Gastroesophageal sphincter (tissue), 4 donors: ENCODE measurements around the gene AP1M2. TPM values are rescaled to one million over a fixed set of nuclear protein-coding genes. Genes with fewer than 3 reads are reported as not detected.

Experiments
- ATAC-seq: fragments of 150-250 bp; one replicate; pipeline ENCODE4 v1.9.1; 2016; ENCODE audit warnings: mild to moderate bottlenecking, moderate library complexity
- H3K27ac ChIP-seq, 4 donors: fragments of 200-600 bp; sonication (generic) in 3 of 4; 1 replicate in 3 of 4; 2 replicates in 1 of 4; pipeline ENCODE4 v1.5.1; 2016 to 2019
- H3K27me3 ChIP-seq: fragments of 200-600 bp; sonication (generic); one replicate; pipeline ENCODE4 v1.5.1; 2019
- H3K36me3 ChIP-seq, 2 donors: fragments of 200-600 bp; sonication (generic); one replicate each; pipeline ENCODE4 v1.5.1; 2019; ENCODE audit warnings: control low read depth in 1 of 2
- H3K4me1 ChIP-seq, 3 donors: fragments of 200-600 bp; sonication (generic); 1 replicate in 2 of 3; 2 replicates in 1 of 3; pipeline ENCODE4 v1.5.1; 2016 to 2019; ENCODE audit warnings: control low read depth in 2 of 3
- H3K4me3 ChIP-seq, 2 donors: fragments of 200-600 bp; sonication (generic); one replicate each; pipeline ENCODE4 v1.5.1; 2019; ENCODE audit warnings: mild to moderate bottlenecking in 1 of 2, moderate library complexity in 1 of 2
- H3K9me3 ChIP-seq, 3 donors: fragments of 200-600 bp; sonication (generic); one replicate each; pipeline ENCODE4 v1.5.1; 2017 to 2019; ENCODE audit warnings: control low read depth in 2 of 3
- EP300 ChIP-seq: sonication (generic); formaldehyde crosslinking; IDR thresholded peaks from one replicate; pipeline ENCODE4 v1.6.1; 2017; ENCODE audit warnings: antibody characterized with exemption, mild to moderate bottlenecking
- POLR2A ChIP-seq, 2 donors: fragments of 450-650 bp; IDR thresholded peaks; one replicate each; pipeline ENCODE4 v1.6.1; 2017; ENCODE audit warnings: antibody characterized with exemption in 2 of 2, mild to moderate bottlenecking in 2 of 2, moderate library complexity in 1 of 2
- POLR2AphosphoS5 ChIP-seq: sonication (generic); formaldehyde crosslinking; IDR thresholded peaks from one replicate; pipeline ENCODE4 v1.6.1; 2017; ENCODE audit warnings: antibody characterized with exemption
- WGBS, 2 donors: methylation state at CpG; one replicate each; pipeline ENCODE4 v1.1.5; 2018; ENCODE audit warnings: low coverage in 1 of 2; 5-methylcytosine and 5-hydroxymethylcytosine counted together
- total RNA-seq, 4 donors: library from RNA; depleted of rRNA; stranded (reverse); fragments of >200 nt; gene quantifications; one replicate each; pipeline ENCODE4 v1.1.0, GENCODE V29; 2016
- TF ChIP-seq, protein P1 (sequence below), 4 experiments: fragments of 200-600 bp in 2 of 4; fragments of 450-650 bp in 2 of 4; sonication (generic) in 1 of 4; IDR thresholded peaks; one replicate each; pipeline ENCODE4 v1.5.1; 2017 to 2019; ENCODE audit warnings: antibody characterized with exemption in 4 of 4, mild to moderate bottlenecking in 2 of 4, moderate library complexity in 2 of 4

AP1M2 gene
- total RNA-seq, result 10 to 100 TPM in 1 of 4 donors, not detected in 3; 13.2 TPM

- no peaks in the 10 kb centered on the region for H3K4me1 ChIP-seq
- no peak for TF ChIP-seq EP300
- TF ChIP-seq, protein P1, sequence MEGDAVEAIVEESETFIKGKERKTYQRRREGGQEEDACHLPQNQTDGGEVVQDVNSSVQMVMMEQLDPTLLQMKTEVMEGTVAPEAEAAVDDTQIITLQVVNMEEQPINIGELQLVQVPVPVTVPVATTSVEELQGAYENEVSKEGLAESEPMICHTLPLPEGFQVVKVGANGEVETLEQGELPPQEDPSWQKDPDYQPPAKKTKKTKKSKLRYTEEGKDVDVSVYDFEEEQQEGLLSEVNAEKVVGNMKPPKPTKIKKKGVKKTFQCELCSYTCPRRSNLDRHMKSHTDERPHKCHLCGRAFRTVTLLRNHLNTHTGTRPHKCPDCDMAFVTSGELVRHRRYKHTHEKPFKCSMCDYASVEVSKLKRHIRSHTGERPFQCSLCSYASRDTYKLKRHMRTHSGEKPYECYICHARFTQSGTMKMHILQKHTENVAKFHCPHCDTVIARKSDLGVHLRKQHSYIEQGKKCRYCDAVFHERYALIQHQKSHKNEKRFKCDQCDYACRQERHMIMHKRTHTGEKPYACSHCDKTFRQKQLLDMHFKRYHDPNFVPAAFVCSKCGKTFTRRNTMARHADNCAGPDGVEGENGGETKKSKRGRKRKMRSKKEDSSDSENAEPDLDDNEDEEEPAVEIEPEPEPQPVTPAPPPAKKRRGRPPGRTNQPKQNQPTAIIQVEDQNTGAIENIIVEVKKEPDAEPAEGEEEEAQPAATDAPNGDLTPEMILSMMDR (IDR thresholded peaks at IDR 0.05), result no peak
- no peak for TF ChIP-seq POLR2A (IDR thresholded peaks at IDR 0.05)
- TF ChIP-seq POLR2AphosphoS5, result no peak
- no peak within 1 kb of the TSS for H3K27ac ChIP-seq
- 33 to 65% methylated on average over 6 to 12 of the region's 35 CpGs for whole genome bisulfite sequencing, 2 donors
- H3K9me3 ChIP-seq, result no peaks in the 10 kb centered on the region
- ATAC-seq, result no peak
- H3K4me3 ChIP-seq, result no peak within 1 kb of the TSS
- H3K36me3 ChIP-seq, result no peaks in the 10 kb centered on the region
- H3K27me3 ChIP-seq, result peaks cover 65% of the 10 kb centered on the region
These were observed at the start of gene AP1M2 for GRCh38 chr19:10587022-10587838. TSS of gene AP1M2 (minus strand) at chr19:10587312. CDS start at chr19:10587231, 81 bp downstream.

DNA sequence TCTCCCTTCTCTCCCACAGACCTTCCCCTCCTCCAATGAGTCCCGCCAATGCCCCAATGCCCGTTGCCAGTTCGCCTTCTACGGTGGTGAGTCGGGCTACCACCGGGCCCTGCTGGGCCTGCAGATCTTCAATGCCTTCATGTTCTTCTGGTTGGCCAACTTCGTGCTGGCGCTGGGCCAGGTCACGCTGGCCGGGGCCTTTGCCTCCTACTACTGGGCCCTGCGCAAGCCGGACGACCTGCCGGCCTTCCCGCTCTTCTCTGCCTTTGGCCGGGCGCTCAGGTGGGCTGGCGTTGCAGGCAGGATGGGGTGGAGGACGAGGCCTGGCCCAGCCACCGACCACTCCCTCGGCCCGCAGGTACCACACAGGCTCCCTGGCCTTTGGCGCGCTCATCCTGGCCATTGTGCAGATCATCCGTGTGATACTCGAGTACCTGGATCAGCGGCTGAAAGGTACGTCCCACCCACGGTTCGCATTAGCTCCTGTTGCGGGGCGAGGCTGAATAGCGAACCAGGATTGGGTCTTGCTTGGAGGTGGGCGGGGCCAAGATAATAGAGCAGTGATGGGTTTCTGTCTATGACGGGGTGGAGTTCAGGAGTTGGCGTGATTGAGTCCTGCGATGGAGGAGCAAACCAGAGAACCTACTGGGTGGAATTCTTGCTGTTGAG, 49.3 kb upstream of the AP1M2 start:
- H3K9me3 ChIP-seq, result no peaks in the 10 kb centered on the region
- ATAC-seq, result no peak
- peaks cover 0 to 100% of the 10 kb centered on the region in 2 donors for H3K36me3 ChIP-seq
- no peak for TF ChIP-seq POLR2A (IDR thresholded peaks at IDR 0.05)
- TF ChIP-seq EP300, result no peak
- no peak for TF ChIP-seq POLR2AphosphoS5
- 90 to 92% methylated on average over 5 to 10 of the region's 37 CpGs for WGBS, 2 donors
- H3K4me3 ChIP-seq, result no peak overlapping the region
- no peaks in the 10 kb centered on the region for H3K4me1 ChIP-seq
- H3K27ac ChIP-seq, result no peak overlapping the region
- no peaks in the 10 kb centered on the region for H3K27me3 ChIP-seq

DNA sequence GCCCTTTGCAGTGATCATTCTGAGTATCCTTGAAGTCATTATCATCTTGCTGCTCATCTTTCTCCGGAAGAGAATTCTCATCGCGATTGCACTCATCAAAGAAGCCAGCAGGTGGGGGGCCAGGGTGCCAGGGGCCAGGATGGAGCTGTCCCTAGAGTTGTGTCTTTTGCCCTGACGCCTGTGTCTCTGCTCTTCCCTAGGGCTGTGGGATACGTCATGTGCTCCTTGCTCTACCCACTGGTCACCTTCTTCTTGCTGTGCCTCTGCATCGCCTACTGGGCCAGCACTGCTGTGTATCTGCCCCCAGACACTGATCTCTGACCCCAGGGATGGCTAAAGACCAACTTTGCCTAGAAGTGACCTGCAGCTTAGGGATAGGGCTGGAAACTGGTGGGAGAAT, 47.9 kb upstream of the AP1M2 start:
- Histone ChIP-seq H3K4me3 (no peak overlapping the region), H3K27me3 (no peaks in the 10 kb centered on the region), H3K4me1 (no peaks in the 10 kb centered on the region), H3K27ac (no peak overlapping the region), H3K9me3 (no peaks in the 10 kb centered on the region), H3K36me3 (peaks cover 0 to 100% of the 10 kb centered on the region in 2 donors)
- 100% methylated on average over 1 of the region's 6 CpGs; no CpG with 5 or more reads in 1 of the 2 donors for WGBS, 2 donors
- TF ChIP-seq, protein P1 (IDR thresholded peaks at IDR 0.05), result no peak
- TF ChIP-seq EP300, result no peak
- TF ChIP-seq POLR2AphosphoS5, result no peak
- no peak for TF ChIP-seq POLR2A (IDR thresholded peaks at IDR 0.05)
- ATAC-seq, result no peak

GRCh38 chr19:10634430-10634829, 47.3 kb upstream of the AP1M2 start:
- peaks cover 0 to 100% of the 10 kb centered on the region in 2 donors for H3K36me3 ChIP-seq
- 81 to 100% methylated on average over 1 to 4 of the region's 7 CpGs for WGBS, 2 donors
- TF ChIP-seq EP300 (no peak), POLR2A (IDR thresholded peaks at IDR 0.05) (no peak), POLR2AphosphoS5 (no peak)
- TF ChIP-seq, protein P1 (IDR thresholded peaks at IDR 0.05), result no peak

GRCh38 chr19:10631874-10632273, 44.8 kb upstream of the AP1M2 start:
- H3K4me1 ChIP-seq, result peaks cover 0 to under 1% (median 0%) of the 10 kb centered on the region in 3 donors
- 59% methylated on average over 3 of the region's 14 CpGs; no CpG with 5 or more reads in 1 of the 2 donors for WGBS, 2 donors
- no peaks in the 10 kb centered on the region for H3K27me3 ChIP-seq
- ATAC-seq, result no peak
- no peak overlapping the region for H3K27ac ChIP-seq
- H3K36me3 ChIP-seq, result peaks cover 0 to 98% of the 10 kb centered on the region in 2 donors
- no peak overlapping the region for H3K4me3 ChIP-seq
- no peaks in the 10 kb centered on the region for H3K9me3 ChIP-seq
- TF ChIP-seq POLR2AphosphoS5 (no peak), EP300 (no peak), POLR2A (IDR thresholded peaks at IDR 0.05) (no peak)
- TF ChIP-seq, protein P1 (IDR thresholded peaks at IDR 0.05), result no peak

More at GRCh38 chr19:10634430-10634829, 47.3 kb upstream of the AP1M2 start:
- H3K27me3 ChIP-seq, result no peaks in the 10 kb centered on the region
- no peak overlapping the region for H3K4me3 ChIP-seq
- H3K27ac ChIP-seq, result no peak overlapping the region
- no peak for ATAC-seq
- H3K9me3 ChIP-seq, result no peaks in the 10 kb centered on the region
- H3K4me1 ChIP-seq, result no peaks in the 10 kb centered on the region
